Measurements from ENCODE around the gene CLEC16A.

The CLEC16A gene

GRCh38 chr16:11080999-11081630 lies 136.8 kb downstream of the CLEC16A start:
- in situ Hi-C loops (cut with MboI; ENCODE audit: low pct_unique_long_range_greater_than_20kb, low sequenced_read_pairs), result no loop called here
- no peak for DNase-seq

GRCh38 chr16:11082108-11082859 lies 137.9 kb downstream of the CLEC16A start:
- in situ Hi-C loops (cut with MboI; ENCODE audit: low pct_unique_long_range_greater_than_20kb, low sequenced_read_pairs), result no loop called here
- DNase-seq, result no peak

GRCh38 chr16:11082860-11083388 lies 138.6 kb downstream of the CLEC16A start:
- no peak for DNase-seq

GRCh38 chr16:11084484-11084875 lies 140.1 kb downstream of the CLEC16A start:
- DNase-seq, result no peak
- in situ Hi-C loops (cut with MboI; ENCODE audit: low pct_unique_long_range_greater_than_20kb, low sequenced_read_pairs), result no loop called here

More at GRCh38 chr16:11082860-11083388, 138.6 kb downstream of the CLEC16A start:
- in situ Hi-C loops (cut with MboI; ENCODE audit: low pct_unique_long_range_greater_than_20kb, low sequenced_read_pairs), result no loop called here

GRCh38 chr16:11084876-11085485 lies 140.6 kb downstream of the CLEC16A start:
- in situ Hi-C loops (cut with MboI; ENCODE audit: low pct_unique_long_range_greater_than_20kb, low sequenced_read_pairs), result no loop called here
- DNase-seq, result no peak

- DNase-seq, result no peak
- in situ Hi-C loops (cut with MboI; ENCODE audit: low pct_unique_long_range_greater_than_20kb, low sequenced_read_pairs), result no loop called here
These were observed 141.6 kb downstream of the CLEC16A start for GRCh38 chr16:11085916-11086315.

- in situ Hi-C loops (cut with MboI; ENCODE audit: low pct_unique_long_range_greater_than_20kb, low sequenced_read_pairs), result no loop called here
- no peak for DNase-seq
These were observed 143.3 kb downstream of the CLEC16A start for GRCh38 chr16:11087691-11088073.

- no peak for DNase-seq
These were observed 143.8 kb downstream of the CLEC16A start for GRCh38 chr16:11088074-11088730.

GRCh38 chr16:11088831-11089230 lies 144.5 kb downstream of the CLEC16A start:
- DNase-seq, result no peak
- in situ Hi-C loops (cut with MboI; ENCODE audit: low pct_unique_long_range_greater_than_20kb, low sequenced_read_pairs), result no loop called here

More at GRCh38 chr16:11088074-11088730, 143.8 kb downstream of the CLEC16A start:
- in situ Hi-C loops (cut with MboI; ENCODE audit: low pct_unique_long_range_greater_than_20kb, low sequenced_read_pairs), result no loop called here

- DNase-seq, result no peak
These were observed 145.2 kb downstream of the CLEC16A start for GRCh38 chr16:11089504-11090124.

GRCh38 chr16:11090232-11090631 lies 145.9 kb downstream of the CLEC16A start:
- in situ Hi-C loops (cut with MboI; ENCODE audit: low pct_unique_long_range_greater_than_20kb, low sequenced_read_pairs), result no loop called here
- no peak for DNase-seq

More at GRCh38 chr16:11089504-11090124, 145.2 kb downstream of the CLEC16A start:
- in situ Hi-C loops (cut with MboI; ENCODE audit: low pct_unique_long_range_greater_than_20kb, low sequenced_read_pairs), result no loop called here

GRCh38 chr16:11091021-11091785 lies 146.8 kb downstream of the CLEC16A start:
- in situ Hi-C loops (cut with MboI; ENCODE audit: low pct_unique_long_range_greater_than_20kb, low sequenced_read_pairs), result no loop called here
- peak; percentile 76 for DNase-seq

- in situ Hi-C loops (cut with MboI; ENCODE audit: low pct_unique_long_range_greater_than_20kb, low sequenced_read_pairs), result no loop called here
- DNase-seq, result no peak
These were observed 148.6 kb downstream of the CLEC16A start for GRCh38 chr16:11092788-11093571.

GRCh38 chr16:11093572-11094074 lies 149.3 kb downstream of the CLEC16A start:
- DNase-seq, result no peak
- in situ Hi-C loops (cut with MboI; ENCODE audit: low pct_unique_long_range_greater_than_20kb, low sequenced_read_pairs), result no loop called here

GRCh38 chr16:11094075-11094856 lies 149.9 kb downstream of the CLEC16A start:
- peak; percentile 94 for DNase-seq
- in situ Hi-C loops (cut with MboI; ENCODE audit: low pct_unique_long_range_greater_than_20kb, low sequenced_read_pairs), result no loop called here

- in situ Hi-C loops (cut with MboI; ENCODE audit: low pct_unique_long_range_greater_than_20kb, low sequenced_read_pairs), result no loop called here
- DNase-seq, result no peak
These were observed 150.6 kb downstream of the CLEC16A start for GRCh38 chr16:11094857-11095565.

Data from KBM-7 (cell line).